Stimulated activated CD4-positive, alpha-beta T cell treated with anti-CD3 and anti-CD28 coated beads, Interleukin-15, amount 100 ng/mL, for 24 hours (primary cell): Measurements from ENCODE around the gene ADCY7.

ENCODE experiments used
- DNase-seq: peaks from one replicate; pipeline ENCODE4 v3.0.0-alpha.2; 2020

Gene ADCY7

GRCh38 chr16:50251375-50252081 lies 14.8 kb upstream of the ADCY7 start:
- DNase-seq, result no peak

GRCh38 chr16:50252082-50252611 lies 14.2 kb upstream of the ADCY7 start:
- no peak for DNase-seq

GRCh38 chr16:50252874-50253513 lies 13.4 kb upstream of the ADCY7 start:
- DNase-seq, result no peak

GRCh38 chr16:50253514-50253910 lies 12.8 kb upstream of the ADCY7 start:
- DNase-seq, result no peak

GRCh38 chr16:50254072-50254471 lies 12.3 kb upstream of the ADCY7 start:
- DNase-seq, result no peak

GRCh38 chr16:50255538-50255937 lies 10.8 kb upstream of the ADCY7 start:
- no peak for DNase-seq

GRCh38 chr16:50256604-50257003 lies 9.7 kb upstream of the ADCY7 start:
- no peak for DNase-seq

GRCh38 chr16:50257876-50258275 lies 8.5 kb upstream of the ADCY7 start:
- DNase-seq, result no peak

- no peak for DNase-seq
These were observed 6.8 kb upstream of the ADCY7 start for GRCh38 chr16:50259334-50260205.

- DNase-seq, result no peak
These were observed 5.9 kb upstream of the ADCY7 start for GRCh38 chr16:50260206-50261159.

GRCh38 chr16:50261160-50261706 lies 5.1 kb upstream of the ADCY7 start:
- DNase-seq, result no peak

GRCh38 chr16:50261707-50262235 lies 4.6 kb upstream of the ADCY7 start:
- DNase-seq, result no peak

- DNase-seq, result no peak
These were observed 3.1 kb upstream of the ADCY7 start for GRCh38 chr16:50263060-50263909.

GRCh38 chr16:50263940-50264929 lies 2.1 kb upstream of the ADCY7 start:
- peak; percentile 39 for DNase-seq

GRCh38 chr16:50265260-50265659 lies 1.1 kb upstream of the ADCY7 start:
- peak; percentile 37 for DNase-seq

GRCh38 chr16:50265716-50266336 lies 525 bp upstream of the ADCY7 start:
- no peak for DNase-seq

GRCh38 chr16:50267151-50267631 lies 840 bp downstream of the ADCY7 start:
- no peak for DNase-seq

- no peak for DNase-seq
These were observed 1.3 kb downstream of the ADCY7 start for GRCh38 chr16:50267651-50268050.

- no peak for DNase-seq
These were observed 2.0 kb downstream of the ADCY7 start for GRCh38 chr16:50268352-50268751.
